Astrocyte of the cerebellum (primary cell): ENCODE data around the gene CREB3L1.
"Not testable (repeated sequence)": the region's sequence is repeated elsewhere in the genome, so short reads cannot be mapped to it uniquely, and the experiment has no call there.

Experiments used
- DNase-seq: peaks from one replicate; pipeline ENCODE4 v3.0.0-alpha.2; 2011; ENCODE audit warnings: low read depth
- H3K4me3 ChIP-seq: 2 replicates; pipeline ENCODE4 v1.5.1; 2011; ENCODE audit warnings: mild to moderate bottlenecking, low read depth, low read length, moderate library complexity
- in situ Hi-C: cut with HindIII; loops from 2 replicates; pipeline ENCODE4 v1.10.0; 2017; ENCODE audit warnings: low sequenced_read_pairs
- TF ChIP-seq, protein P1 (sequence below): IDR thresholded peaks from 2 replicates; pipeline ENCODE4 v1.5.1; 2012; ENCODE audit warnings: low read length, low read depth, moderate library complexity, mild to moderate bottlenecking; ENCODE audit errors: missing control alignments

The CREB3L1 gene

DNA sequence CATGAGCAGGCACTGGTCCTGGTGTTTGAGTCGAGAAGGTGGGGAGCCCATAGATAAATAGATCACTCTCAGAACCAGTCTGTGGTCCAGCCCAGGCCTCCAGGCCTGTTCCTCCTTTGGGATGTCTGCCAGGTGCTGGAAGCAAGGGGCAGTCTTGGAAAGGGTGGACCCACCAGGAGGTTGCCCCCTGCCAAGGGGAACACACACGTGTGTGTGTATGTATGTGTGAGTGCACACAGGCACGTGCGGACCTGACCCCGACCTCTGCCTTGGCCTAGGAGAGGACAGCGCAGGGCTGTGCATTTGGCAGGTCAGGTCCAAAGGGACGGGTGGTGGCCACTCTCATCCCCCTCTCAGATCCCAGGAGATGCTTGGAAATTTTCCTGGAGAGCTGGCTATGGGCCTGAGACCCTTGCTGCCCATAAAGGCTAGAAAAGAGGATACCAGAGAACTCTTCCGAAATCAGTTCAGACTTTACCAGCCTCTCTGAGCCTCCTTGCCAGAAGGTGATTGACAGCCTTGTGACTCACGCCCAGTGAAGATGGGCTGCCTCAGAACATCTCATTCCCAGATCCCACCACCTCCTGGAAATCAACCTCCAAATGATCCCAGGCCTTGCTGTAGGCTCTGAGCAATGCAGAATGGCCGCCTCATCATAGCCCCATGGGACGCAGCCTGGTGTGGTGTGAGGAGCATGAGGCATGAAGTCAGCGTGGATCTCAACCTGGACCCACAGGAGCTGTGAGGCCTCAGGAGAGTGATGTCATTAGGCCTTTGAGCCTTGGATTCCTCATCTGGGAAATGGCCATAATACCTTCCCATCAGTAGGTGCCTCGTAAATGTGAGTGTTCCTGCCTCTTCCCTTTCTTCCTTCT lies 24.0 kb upstream of the CREB3L1 start:
- no peak overlapping the region for H3K4me3 ChIP-seq
- DNase-seq, result no peak
- TF ChIP-seq, protein P1, sequence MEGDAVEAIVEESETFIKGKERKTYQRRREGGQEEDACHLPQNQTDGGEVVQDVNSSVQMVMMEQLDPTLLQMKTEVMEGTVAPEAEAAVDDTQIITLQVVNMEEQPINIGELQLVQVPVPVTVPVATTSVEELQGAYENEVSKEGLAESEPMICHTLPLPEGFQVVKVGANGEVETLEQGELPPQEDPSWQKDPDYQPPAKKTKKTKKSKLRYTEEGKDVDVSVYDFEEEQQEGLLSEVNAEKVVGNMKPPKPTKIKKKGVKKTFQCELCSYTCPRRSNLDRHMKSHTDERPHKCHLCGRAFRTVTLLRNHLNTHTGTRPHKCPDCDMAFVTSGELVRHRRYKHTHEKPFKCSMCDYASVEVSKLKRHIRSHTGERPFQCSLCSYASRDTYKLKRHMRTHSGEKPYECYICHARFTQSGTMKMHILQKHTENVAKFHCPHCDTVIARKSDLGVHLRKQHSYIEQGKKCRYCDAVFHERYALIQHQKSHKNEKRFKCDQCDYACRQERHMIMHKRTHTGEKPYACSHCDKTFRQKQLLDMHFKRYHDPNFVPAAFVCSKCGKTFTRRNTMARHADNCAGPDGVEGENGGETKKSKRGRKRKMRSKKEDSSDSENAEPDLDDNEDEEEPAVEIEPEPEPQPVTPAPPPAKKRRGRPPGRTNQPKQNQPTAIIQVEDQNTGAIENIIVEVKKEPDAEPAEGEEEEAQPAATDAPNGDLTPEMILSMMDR, result no peak
- in situ Hi-C loops, result no loop called here

DNA sequence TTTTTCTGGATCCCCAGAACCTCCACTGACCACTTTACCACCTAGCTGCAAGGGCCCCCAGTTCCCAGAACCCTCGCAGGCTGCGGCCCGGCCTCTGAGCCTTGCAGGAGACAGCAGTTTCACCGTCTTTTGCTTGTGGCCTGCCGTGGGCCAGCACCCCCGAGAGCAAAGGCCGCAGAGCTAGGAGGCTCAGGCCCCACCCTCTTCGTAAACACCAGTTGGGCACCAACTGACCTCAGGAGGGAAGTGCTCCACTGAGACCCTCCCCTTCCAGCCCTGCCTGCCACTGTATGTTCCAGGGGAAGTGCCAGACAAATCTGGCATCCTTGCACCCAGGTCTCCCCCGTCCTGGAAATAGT lies 23.4 kb upstream of the CREB3L1 start:
- TF ChIP-seq, protein P1, result no peak
- in situ Hi-C loops, result no loop called here
- DNase-seq, result no peak
- no peak overlapping the region for H3K4me3 ChIP-seq

DNA sequence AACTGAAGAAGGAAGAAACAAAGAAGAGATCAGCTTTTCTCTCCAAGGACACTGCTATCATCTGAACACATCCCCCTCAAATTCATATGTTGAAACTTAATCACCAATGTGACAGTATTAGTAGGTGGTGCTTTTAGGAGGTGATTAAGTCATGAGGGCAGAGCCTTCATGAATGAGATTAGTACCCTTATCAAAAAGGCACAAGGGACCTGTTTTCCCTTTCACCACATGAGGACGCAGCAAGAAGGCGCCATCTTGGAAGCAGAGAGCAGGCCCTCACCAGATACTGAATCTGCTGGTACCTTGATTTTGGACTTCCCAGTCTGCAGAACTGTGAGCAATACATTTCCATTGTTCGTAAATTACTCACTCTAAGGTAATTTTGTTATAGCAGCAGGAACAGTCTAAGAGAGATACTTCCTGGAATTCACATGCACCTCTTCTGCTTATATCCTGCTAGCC lies 20.9 kb upstream of the CREB3L1 start:
- DNase-seq, result no peak
- no peak overlapping the region for H3K4me3 ChIP-seq
- TF ChIP-seq, protein P1, result no peak
- in situ Hi-C loops, result no loop called here

DNA sequence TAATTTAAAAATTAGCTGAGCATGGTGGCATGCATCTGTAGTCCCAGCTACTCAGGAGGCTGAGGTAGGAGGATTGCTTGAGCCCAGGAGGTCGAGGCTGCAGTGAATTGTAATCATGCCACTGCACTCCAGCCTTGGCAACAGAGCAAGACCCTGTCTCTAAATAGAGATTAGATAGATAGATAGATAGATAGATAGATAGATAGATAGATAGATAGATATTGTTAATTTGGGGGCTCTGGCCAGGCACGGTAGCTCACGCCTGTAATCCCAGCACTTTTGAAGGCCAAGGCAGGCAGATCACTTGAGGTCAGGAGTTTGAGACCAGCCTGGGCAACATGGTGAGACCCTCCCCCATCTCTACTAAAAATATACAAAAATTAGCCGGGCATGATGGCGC lies 18.1 kb upstream of the CREB3L1 start:
- not testable (repeated sequence) for DNase-seq

DNA sequence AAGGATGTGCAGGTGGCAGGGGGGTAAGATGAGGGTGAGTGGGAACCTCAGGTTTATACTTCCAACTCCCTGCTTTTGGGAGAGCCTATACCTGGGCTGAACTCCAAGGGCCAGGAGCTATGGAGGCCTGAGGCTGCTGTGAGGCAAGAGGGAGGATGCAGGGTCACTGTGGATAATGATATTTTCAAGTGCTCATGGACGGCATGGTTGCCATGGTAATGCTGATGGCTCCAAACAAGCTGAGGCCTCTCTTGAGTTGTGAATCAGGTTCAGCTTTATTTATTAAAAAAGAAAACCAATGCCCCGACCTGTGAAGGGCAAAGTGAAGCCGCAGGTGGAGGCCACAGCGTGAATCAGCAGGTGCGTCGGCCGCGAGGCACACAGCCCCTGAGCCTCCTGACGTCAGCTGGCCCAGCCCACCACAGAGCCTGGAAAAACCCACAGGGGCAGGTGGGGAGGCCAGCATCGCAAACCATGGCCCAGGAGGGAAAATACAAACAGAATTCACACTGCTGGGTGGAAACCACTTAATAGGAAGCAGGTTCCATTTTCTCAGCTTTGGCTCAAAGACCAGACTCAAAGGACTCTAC lies 17.4 kb upstream of the CREB3L1 start:
- in situ Hi-C loops, result no loop called here
- H3K4me3 ChIP-seq, result no peak overlapping the region
- TF ChIP-seq, protein P1, result no peak
- no peak for DNase-seq

More for the DNA sequence above, 18.1 kb upstream of the CREB3L1 start:
- in situ Hi-C loops, H3K4me3 ChIP-seq: not testable (repeated sequence)

DNA sequence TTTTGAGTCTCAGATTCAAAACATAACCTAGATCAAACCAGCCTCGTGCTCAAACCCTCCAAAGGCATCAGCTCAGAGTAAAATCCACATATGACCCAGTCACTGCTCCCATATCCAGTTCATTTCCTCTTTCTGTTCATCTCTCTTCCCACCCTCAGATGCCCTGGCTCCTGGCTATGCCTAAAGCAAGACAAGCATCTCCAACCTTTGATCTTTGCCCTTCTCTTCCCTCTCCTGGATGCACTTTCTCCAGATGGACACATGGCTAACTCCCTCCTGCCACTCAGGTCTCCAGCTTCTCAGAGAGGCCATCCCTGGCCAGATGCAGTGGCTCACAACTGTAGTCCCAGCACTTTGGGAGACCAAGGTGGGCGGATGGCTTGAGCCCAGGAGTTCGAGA lies 14.3 kb upstream of the CREB3L1 start:
- TF ChIP-seq, protein P1, result no peak
- DNase-seq, result no peak
- no peak overlapping the region for H3K4me3 ChIP-seq
- in situ Hi-C loops, result no loop called here

DNA sequence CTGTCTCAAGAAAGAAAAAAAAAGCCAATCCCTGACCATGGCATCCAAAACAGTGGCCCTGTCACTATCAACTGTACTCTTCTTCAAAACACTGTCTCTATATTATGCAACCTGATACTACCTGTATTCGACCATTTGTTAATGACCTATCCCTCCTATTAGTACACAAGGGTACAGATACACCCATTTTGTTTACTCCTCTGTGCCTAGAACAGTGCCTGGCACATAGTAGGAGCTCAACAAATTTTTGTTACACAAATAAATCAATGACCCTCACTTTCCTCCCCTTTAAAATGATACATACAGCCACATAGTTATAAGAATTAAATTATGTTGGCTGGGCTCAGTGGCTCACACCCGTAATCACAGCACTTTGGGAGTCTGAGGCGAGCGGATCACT lies 13.4 kb upstream of the CREB3L1 start:
- H3K4me3 ChIP-seq, result no peak overlapping the region
- TF ChIP-seq, protein P1, result no peak
- DNase-seq, result no peak
- in situ Hi-C loops, result no loop called here
